Lung (tissue), 12 donors: ENCODE data around the gene TP63. TPM values are rescaled to one million over a fixed set of nuclear protein-coding genes. Genes with fewer than 3 reads are reported as not detected.

Experiments
- ATAC-seq: fragments of 200-7000 bp; cut with Tn5 transposase; one replicate; pipeline ENCODE4 v1.9.1; 2020; ENCODE audit warnings: moderate number of reproducible peaks; ENCODE audit not compliant: insufficient read depth, low FRiP score
- DNase-seq, 3 donors: peaks; one replicate each; pipeline ENCODE4 v3.0.0-alpha.2; 2013 to 2017
- H3K27ac ChIP-seq, 2 donors: one replicate each; pipeline ENCODE4 v1.5.1; 2013; ENCODE audit warnings: mild to moderate bottlenecking in 2 of 2, moderate library complexity in 2 of 2, control low read depth in 1 of 2, inconsistent platforms in 1 of 2, low read depth in 1 of 2, low read length in 1 of 2
- H3K27me3 ChIP-seq, 3 donors: one replicate each; pipeline ENCODE4 v1.5.1; 2013; ENCODE audit warnings: low read length in 2 of 3; ENCODE audit not compliant: control insufficient read depth in 3 of 3, insufficient read depth in 3 of 3
- H3K36me3 ChIP-seq, 4 donors: one replicate each; pipeline ENCODE4 v1.5.1; 2013; ENCODE audit warnings: low read length in 4 of 4, mild to moderate bottlenecking in 1 of 4, moderate library complexity in 1 of 4; ENCODE audit not compliant: control insufficient read depth in 4 of 4, insufficient read depth in 4 of 4
- H3K4me1 ChIP-seq, 5 donors: one replicate each; pipeline ENCODE4 v1.5.1; 2013; ENCODE audit warnings: low read length in 5 of 5, mild to moderate bottlenecking in 2 of 5, moderate library complexity in 1 of 5; ENCODE audit not compliant: control insufficient read depth in 5 of 5, insufficient read depth in 5 of 5
- H3K4me3 ChIP-seq: one replicate; pipeline ENCODE4 v1.5.1; 2013; ENCODE audit warnings: mild to moderate bottlenecking, control low read depth, moderate library complexity
- H3K9ac ChIP-seq, 2 donors: one replicate each; pipeline ENCODE4 v1.5.1; 2013; ENCODE audit warnings: low read length in 2 of 2, control low read depth in 1 of 2; ENCODE audit not compliant: insufficient read depth in 1 of 2
- H3K9me3 ChIP-seq, 4 donors: one replicate each; pipeline ENCODE4 v1.5.1; 2013; ENCODE audit warnings: low read length in 3 of 4, mild to moderate bottlenecking in 1 of 4, moderate library complexity in 1 of 4; ENCODE audit not compliant: control insufficient read depth in 4 of 4, insufficient read depth in 3 of 4
- WGBS, 2 donors: extraction: QIAGEN DNeasy Blood & Tissue Kit; methylation state at CpG; one replicate each; pipeline ENCODE4 v1.1.7; 2013; 5-methylcytosine and 5-hydroxymethylcytosine counted together
- polyA plus RNA-seq, 2 donors: library from polyadenylated mRNA; stranded (reverse); fragments of 200-250 nt; gene quantifications; one replicate each; pipeline ENCODE4 v1.2.1, GENCODE V29; 2013
- total RNA-seq, 2 donors: library from RNA; depleted of rRNA in 1 of 2; stranded (reverse); fragments of >200 nt in 1 of 2; gene quantifications; one replicate each; pipeline ENCODE4 v1.2.1, GENCODE V29; 2014 to 2021
- TF ChIP-seq, protein P1 (sequence below): IDR thresholded peaks from 2 replicates; pipeline ENCODE4 v1.5.1; 2012; ENCODE audit warnings: mild to moderate bottlenecking; ENCODE audit errors: control extremely low read depth, extremely low read depth
- donor health status: control.
- donor health status: control.
- donor health status: Bipolar disorder and iron deficiency.
- donor health status: healthy.
- donor health status: DM: yes; HTN: yes; CAD: no.

Gene TP63
- total and polyA plus RNA-seq, 4 donors, result 1.1 to 12.3 (median 2.7) TPM

DNA sequence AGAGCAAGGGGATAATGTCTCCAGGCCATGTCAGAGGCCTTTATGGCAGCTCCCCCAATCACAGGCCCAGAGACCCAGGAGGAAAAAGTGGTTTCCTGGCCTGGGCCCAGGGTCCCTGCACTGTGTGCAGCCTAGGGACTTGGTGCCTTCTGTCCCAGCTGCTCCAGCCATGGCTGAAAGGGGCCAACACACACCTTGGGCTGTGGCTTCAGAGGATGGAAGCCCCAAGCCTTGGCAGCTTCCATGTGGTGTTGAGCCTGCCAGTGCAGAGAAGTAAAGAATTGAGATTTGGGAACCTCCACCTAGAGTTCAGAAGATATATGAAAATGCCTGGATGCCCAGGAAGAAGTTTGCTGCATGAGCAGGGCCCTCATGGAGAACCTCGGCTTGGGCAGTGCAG lies 18.1 kb upstream of the TP63 start:
- Histone ChIP-seq H3K27me3 (no peaks in the 10 kb centered on the region), H3K4me3 (no peak overlapping the region), H3K27ac (no peak overlapping the region), H3K9ac (no peak overlapping the region), H3K36me3 (no peaks in the 10 kb centered on the region), H3K9me3 (peaks cover 0 to 7% (median 5%) of the 10 kb centered on the region in 4 donors), H3K4me1 (no peaks in the 10 kb centered on the region)
- TF ChIP-seq, protein P1, sequence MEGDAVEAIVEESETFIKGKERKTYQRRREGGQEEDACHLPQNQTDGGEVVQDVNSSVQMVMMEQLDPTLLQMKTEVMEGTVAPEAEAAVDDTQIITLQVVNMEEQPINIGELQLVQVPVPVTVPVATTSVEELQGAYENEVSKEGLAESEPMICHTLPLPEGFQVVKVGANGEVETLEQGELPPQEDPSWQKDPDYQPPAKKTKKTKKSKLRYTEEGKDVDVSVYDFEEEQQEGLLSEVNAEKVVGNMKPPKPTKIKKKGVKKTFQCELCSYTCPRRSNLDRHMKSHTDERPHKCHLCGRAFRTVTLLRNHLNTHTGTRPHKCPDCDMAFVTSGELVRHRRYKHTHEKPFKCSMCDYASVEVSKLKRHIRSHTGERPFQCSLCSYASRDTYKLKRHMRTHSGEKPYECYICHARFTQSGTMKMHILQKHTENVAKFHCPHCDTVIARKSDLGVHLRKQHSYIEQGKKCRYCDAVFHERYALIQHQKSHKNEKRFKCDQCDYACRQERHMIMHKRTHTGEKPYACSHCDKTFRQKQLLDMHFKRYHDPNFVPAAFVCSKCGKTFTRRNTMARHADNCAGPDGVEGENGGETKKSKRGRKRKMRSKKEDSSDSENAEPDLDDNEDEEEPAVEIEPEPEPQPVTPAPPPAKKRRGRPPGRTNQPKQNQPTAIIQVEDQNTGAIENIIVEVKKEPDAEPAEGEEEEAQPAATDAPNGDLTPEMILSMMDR, result no peak
- WGBS, 2 donors, result 98 to 100% methylated on average over 1 of the region's 1 CpG
- ATAC-seq (no peak), DNase-seq (no peak)

DNA sequence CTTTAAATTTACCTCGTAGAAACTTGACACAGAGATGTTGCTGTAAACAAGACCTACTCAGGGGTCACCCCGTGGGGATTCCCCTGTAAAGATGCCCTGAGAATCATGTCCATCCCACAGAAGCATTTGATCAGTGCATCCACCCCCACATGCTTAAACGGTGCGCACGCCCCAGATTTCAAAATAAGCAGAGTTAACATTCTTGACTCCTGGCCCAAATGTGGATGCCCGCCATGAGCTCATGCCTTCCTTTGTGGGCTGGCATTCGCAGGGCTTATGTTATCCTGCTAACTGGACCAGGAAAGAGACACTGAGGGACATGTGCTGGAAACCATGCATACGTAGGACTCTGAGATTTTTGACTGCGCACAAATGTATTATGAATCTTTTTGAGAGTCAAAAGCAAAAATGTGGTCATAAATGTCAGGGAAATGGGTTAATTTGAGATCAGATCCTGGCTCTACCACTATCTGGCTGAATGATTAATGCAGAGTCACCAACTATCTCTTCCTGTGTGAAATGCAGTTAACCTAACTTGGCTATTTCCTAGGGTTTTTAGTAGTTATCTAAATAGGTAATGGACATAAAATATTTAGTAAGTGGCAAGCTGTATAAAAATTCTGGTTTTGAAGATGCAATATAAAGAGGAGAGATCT lies 9.1 kb upstream of the TP63 start:
- ATAC-seq, result no peak
- no peak overlapping the region for H3K9ac ChIP-seq
- 84 to 89% methylated on average over 9 of the region's 9 CpGs for WGBS, 2 donors
- H3K36me3 ChIP-seq, result no peaks in the 10 kb centered on the region
- H3K4me3 ChIP-seq, result no peak overlapping the region
- TF ChIP-seq, protein P1, result no peak
- H3K9me3 ChIP-seq, result no peaks in the 10 kb centered on the region
- H3K27me3 ChIP-seq, result no peaks in the 10 kb centered on the region
- H3K4me1 ChIP-seq, result no peaks in the 10 kb centered on the region
- H3K27ac ChIP-seq, result no peak overlapping the region
- DNase-seq, result no peak

DNA sequence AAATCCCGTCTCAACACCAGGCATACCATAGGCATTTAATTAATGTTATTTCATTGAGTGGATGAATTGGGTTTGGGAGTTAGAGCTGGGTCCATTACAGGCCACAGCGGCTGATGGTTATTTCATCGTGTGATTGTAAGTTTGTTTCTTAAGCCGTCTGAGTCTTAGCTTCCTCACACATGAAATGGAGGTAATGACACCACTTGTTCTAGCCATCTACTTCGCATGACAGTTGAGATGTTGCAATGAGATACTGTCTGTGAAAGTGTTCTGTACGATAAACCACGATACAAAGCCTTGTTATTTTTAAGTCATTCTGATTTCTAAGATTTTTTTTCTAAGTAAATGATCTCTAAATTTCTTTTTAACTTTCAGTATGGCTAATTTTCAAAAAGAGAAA lies 8.6 kb upstream of the TP63 start:
- TF ChIP-seq, protein P1, result no peak
- Histone ChIP-seq H3K27ac (no peak overlapping the region), H3K36me3 (no peaks in the 10 kb centered on the region), H3K9me3 (no peaks in the 10 kb centered on the region), H3K27me3 (no peaks in the 10 kb centered on the region), H3K9ac (no peak overlapping the region), H3K4me3 (no peak overlapping the region), H3K4me1 (no peaks in the 10 kb centered on the region)
- WGBS, 2 donors, result 53 to 79% methylated on average over 7 of the region's 7 CpGs
- no peak for ATAC-seq
- DNase-seq, result no peak

DNA sequence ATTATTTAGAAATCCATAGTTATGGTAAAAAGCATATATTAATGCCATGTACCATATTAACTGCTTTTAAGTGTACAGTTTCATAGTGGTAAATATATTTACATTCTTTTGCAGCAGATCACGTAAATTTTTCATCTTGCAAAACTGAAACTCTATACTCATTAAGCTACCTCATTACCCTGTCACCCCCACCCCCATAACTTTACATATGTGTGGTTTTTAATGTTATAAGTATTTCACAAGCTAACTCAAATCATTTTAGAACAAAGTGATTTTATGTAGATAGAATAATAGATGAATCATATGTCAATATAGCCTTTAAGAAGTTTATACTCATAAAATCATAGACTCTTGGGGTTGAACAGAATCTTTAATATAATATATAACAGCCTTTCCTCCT lies 7.1 kb upstream of the TP63 start:
- Histone ChIP-seq H3K36me3 (no peaks in the 10 kb centered on the region), H3K4me3 (no peak overlapping the region), H3K9me3 (no peaks in the 10 kb centered on the region), H3K27ac (no peak overlapping the region), H3K9ac (no peak overlapping the region), H3K4me1 (no peaks in the 10 kb centered on the region), H3K27me3 (no peaks in the 10 kb centered on the region)
- ATAC-seq (no peak), DNase-seq (no peak)
- WGBS, 2 donors, result 85 to 91% methylated on average over 1 of the region's 1 CpG
- TF ChIP-seq, protein P1, result no peak
